Neural cell (in vitro differentiated cells): Measurements from ENCODE around the gene GJA10.

Source experiments
- CTCF ChIP-seq: fragments of 450-650 bp; IDR thresholded peaks from 2 replicates; pipeline ENCODE4 v1.5.1; 2014; ENCODE audit warnings: antibody characterized with exemption, mild to moderate bottlenecking, moderate library complexity; ENCODE audit not compliant: poor library complexity, severe bottlenecking
- POLR2AphosphoS5 ChIP-seq: IDR thresholded peaks from 2 replicates; pipeline ENCODE4 v1.6.1; 2012
- SMC3 ChIP-seq: fragments of 450-650 bp; conservative IDR thresholded peaks from 2 replicates; pipeline ENCODE4 v1.6.1; 2014; ENCODE audit warnings: antibody characterized with exemption, mild to moderate bottlenecking, moderate library complexity; ENCODE audit not compliant: poor library complexity

GRCh38 chr6:89862273-89862672 is 32.0 kb upstream of the GJA10 start:
- no peak for TF ChIP-seq CTCF
- TF ChIP-seq POLR2AphosphoS5 = no peak
- TF ChIP-seq SMC3 = no peak
